Measurements from ENCODE around the gene TAOK2.

The TAOK2 gene

DNA sequence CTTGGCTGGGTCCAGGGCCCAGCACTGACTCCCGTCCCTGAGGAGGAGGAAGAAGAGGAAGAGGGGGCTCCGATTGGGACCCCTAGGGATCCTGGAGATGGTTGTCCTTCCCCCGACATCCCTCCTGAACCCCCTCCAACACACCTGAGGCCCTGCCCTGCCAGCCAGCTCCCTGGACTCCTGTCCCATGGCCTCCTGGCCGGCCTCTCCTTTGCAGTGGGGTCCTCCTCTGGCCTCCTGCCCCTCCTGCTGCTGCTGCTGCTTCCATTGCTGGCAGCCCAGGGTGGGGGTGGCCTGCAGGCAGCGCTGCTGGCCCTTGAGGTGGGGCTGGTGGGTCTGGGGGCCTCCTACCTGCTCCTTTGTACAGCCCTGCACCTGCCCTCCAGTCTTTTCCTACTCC, 13.3 kb downstream of the TAOK2 start:
- DNase-seq = no peak

DNA sequence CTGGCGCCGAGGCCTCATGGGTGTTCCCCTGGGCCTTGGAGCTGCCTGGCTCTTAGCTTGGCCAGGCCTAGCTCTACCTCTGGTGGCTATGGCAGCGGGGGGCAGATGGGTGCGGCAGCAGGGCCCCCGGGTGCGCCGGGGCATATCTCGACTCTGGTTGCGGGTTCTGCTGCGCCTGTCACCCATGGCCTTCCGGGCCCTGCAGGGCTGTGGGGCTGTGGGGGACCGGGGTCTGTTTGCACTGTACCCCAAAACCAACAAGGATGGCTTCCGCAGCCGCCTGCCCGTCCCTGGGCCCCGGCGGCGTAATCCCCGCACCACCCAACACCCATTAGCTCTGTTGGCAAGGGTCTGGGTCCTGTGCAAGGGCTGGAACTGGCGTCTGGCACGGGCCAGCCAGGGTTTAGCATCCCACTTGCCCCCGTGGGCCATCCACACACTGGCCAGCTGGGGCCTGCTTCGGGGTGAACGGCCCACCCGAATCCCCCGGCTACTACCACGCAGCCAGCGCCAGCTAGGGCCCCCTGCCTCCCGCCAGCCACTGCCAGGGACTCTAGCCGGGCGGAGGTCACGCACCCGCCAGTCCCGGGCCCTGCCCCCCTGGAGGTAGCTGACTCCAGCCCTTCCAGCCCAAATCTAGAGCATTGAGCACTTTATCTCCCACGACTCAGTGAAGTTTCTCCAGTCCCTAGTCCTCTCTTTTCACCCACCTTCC, 13.9 kb downstream of the TAOK2 start:
- DNase-seq = no peak

DNA sequence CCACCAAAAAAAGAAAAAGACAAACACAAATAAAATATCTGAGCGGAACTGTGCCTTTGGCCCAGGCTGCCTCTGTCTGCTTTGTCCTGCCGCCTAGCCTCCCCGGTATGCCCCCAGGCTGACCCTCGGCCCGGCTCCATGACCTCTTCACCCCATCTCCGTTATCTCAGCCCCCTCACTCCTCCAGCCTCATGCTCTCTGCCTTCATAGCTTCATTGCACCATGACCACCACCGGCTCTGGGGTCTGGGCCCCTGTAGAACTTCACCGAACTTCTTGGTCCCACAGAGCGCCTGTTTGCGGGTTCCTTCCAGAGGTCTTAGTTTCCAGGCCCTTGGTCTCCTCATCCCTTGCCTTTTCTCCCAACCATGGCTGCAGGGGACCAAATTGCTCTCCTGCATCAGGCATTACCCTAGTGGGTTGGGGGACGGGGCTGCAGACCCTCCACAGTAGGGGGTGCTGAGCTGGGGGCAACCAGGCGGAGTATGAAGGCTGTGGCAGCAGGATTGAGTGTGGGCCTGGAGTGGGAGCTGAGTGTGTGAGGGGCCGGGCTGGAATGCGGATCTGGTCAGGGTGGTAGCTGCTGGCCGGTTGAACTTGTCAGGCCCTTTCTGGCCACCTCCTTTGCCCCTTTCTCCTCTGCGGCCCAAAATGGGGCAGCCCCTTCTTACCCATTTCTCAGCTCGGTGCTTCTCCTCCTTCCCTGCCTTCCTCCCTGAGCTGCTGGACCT, 14.8 kb downstream of the TAOK2 start:
- no peak for DNase-seq

DNA sequence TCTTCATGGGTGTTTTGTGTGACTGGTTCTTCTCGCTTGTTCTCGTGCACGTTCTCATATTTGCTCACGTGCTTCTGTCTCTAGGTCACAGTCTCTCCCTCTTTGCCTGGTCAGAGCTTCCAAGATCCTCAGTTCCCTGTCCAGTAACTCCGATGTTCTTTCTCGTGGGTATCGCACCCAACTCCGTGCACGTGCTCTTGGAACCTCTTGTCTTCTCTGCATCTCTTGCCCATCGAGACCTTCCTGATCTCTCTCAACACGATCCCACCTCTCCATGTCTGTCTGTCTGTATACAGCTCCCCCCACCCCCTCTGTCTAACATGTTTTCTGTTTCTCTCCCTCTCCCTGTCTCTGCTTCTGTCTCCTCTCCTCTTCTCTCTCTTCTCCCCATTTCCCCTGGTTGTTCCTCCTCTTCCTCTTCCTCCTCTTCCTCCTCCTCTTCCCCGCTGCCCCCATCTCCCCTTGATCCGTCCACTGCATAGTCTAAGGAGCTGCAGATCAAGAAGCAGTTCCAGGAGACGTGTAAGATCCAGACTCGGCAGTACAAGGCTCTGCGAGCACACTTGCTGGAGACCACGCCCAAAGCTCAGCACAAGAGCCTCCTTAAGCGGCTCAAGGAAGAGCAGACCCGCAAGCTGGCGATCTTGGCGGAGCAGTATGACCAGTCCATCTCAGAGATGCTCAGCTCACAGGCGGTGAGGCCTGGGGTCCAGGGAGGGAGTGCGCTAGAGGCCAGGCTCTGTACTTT, 15.6 kb downstream of the TAOK2 start:
- DNase-seq = no peak

DNA sequence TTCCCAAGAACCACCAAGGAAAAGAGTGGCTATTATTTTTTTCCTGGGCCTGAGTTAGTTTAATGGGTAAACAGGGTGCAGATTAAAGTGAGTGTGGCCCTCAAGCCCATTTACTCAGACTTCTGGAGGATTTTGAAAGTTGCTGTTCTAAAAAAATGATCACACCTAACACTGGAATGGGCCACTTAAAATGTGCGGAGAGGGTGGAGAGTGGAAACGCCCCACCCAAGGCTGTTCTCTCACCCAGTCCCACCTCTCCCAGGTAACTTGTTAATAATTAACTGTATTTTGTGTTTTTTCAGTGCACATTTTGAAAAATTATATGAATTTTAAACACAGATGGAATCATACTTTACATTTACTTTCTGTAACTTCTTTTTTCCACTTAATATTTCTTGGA, 16.4 kb downstream of the TAOK2 start:
- DNase-seq = no peak

DNA sequence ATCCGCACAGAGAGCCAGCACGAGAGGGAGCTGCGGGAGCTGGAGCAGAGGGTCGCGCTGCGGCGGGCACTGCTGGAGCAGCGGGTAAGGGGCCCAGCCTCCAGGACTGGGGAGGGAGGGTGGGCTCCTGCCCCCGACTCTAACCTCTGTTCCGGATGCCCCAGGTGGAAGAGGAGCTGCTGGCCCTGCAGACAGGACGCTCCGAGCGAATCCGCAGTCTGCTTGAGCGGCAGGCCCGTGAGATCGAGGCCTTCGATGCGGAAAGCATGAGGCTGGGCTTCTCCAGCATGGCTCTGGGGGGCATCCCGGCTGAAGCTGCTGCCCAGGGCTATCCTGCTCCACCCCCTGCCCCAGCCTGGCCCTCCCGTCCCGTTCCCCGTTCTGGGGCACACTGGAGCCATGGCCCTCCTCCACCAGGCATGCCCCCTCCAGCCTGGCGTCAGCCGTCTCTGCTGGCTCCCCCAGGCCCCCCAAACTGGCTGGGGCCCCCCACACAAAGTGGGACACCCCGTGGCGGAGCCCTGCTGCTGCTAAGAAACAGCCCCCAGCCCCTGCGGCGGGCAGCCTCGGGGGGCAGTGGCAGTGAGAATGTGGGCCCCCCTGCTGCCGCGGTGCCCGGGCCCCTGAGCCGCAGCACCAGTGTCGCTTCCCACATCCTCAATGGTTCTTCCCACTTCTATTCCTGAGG, 17.4 kb downstream of the TAOK2 start:
- DNase-seq = no peak

DNA sequence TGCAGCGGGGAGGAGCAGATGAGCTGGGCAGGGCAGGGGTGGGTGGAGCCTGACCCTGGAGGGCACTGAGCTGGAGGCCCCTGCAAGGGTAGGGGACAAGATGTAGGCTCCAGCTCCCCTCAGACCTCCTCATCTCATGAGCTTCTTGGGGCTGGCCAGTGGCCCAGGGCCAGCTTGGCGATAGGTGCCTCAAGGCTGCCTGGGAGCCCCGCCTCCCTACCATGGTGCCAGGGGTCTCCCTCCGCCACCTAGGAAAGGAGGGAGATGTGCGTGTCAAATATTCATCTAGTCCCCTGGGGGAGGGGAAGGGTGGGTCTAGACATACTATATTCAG, 17.9 kb downstream of the TAOK2 start:
- no peak for DNase-seq

DNA sequence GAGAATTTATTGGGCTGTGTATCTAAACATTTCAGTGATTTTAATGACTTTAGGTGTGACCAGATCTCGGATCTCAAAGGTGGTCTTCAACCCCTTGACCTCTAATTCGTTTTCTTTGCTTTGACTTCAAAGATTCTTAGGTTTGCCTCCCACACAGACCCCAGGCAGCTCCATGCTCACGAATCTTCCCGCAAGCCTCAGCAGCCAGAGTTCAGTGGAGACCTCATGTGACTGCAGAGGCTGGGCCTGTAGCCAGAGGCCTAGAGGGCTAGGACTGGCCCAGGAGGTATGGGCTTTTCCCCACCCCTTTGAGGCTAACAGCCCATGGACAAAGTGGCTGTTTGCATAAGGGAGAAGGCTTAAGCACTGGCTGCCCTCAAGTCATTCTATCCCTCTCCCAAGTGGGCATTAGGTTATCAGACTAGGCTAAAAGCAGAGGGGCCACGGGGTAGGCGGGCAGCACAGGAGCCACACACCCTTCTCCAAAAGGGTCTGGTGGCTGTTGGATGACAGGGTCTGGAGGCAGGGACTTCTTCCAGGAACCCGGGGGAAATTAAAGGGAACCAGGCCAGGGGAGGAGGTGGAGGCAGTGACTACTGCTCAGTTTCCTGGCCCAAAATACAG, 18.8 kb downstream of the TAOK2 start:
- DNase-seq = peak in 1 of 51 donors; percentile 6

DNA sequence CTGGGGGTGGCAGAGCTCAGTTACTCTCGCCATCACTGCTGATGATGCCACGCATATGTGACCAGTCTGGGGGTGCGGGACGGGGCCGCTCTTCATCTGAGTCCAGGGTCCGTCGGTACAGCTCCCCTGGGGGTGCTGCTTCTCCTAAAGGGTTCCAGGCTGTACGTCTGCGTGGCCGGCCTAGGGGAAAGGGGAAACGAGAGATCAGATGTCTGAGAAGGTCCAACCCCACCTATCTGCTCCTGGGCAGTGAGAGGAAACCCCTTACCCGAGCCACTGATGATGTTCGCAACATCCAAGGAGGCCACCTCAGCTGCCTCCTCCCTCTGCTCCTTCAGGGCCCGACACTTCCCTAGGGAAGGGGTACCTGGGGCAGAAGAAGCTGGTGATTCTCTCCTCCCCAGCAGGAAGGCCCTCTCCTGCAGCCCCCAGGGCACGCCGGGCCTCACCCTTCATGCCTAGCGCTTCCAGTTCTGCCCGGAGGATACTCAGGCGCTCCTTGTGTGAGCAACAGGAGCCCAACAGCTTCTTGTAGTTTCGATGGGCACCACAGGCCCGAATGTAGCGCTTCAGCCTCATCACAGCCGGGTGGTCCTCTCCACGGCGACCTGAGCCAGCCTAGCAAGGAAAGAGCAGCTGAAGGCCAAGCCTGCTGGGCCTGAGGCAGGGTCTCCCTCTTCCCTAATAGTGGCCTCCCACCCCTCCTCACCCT, 19.7 kb downstream of the TAOK2 start:
- no peak for DNase-seq

DNA sequence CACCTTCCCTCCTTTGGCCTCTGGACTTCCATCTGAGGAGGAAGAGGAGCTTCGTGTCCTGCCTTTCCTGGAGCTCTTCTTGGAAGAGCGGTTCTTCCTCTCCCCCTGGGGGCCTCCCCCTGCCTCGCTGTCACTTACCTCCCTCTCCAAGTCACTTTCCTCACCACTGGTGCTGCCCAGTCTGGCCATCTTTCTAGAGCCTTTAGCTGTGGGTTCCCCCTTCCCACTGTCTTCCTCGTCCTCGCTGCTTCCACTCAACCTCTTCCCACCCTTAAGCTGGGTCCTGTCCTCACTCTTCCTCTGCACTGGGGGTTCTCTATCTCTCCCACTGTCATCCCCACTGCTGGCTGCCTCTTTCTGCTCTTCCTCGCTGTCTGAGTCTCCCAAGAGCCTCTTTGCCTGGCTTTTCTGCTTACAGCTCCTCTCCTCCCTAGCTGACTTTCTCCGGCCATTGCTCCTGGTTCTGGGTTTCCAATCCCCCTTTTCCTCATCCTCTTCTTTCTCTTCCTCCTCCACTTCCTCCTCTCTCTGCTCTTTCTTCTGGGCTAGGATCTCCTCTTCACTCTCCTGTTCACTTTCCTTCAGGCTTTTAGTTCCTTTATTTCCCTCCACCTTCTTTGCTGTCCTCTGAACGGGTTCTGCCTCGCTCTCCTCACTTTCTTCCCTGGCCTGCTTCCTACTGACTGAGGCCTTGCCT, 20.4 kb downstream of the TAOK2 start:
- no peak for DNase-seq

DNA sequence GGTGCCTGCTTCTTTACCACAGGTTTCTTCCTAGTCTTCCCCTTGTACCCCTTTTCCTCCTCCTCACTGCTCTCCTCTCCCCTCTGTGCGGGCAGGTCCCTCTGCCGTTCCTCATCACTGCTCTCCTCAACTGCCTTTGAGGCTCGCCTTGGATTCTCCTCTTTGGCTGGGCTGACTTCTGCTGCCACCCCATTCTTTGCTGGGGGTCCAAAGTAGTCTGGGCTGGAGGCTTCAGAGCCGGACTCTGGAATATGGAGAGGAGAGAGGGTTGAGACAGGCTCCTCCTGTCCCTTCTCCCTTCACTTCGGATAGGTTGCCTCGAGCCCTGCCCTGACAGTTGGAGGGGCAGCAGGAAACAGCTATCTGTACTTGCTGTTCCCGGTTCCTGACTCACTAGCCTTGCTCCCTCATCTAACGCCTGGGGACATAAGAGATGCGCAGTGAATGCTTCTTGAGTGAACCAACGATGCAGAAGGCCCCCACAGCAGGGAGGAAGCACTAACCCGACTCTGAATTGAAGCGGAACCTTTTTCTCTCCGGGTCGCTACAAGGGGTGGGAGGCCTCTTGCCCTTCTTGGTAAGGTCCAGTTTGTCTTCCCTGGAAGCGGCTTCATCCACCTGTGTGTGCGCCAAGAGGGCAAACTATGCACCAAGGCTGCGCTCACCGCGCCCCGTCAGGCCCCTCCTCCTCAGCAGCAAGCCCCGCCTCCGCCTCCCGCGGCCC, 21.1 kb downstream of the TAOK2 start:
- peak in 13 of 51 donors; percentile 32 to 70 (median 53) for DNase-seq

DNA sequence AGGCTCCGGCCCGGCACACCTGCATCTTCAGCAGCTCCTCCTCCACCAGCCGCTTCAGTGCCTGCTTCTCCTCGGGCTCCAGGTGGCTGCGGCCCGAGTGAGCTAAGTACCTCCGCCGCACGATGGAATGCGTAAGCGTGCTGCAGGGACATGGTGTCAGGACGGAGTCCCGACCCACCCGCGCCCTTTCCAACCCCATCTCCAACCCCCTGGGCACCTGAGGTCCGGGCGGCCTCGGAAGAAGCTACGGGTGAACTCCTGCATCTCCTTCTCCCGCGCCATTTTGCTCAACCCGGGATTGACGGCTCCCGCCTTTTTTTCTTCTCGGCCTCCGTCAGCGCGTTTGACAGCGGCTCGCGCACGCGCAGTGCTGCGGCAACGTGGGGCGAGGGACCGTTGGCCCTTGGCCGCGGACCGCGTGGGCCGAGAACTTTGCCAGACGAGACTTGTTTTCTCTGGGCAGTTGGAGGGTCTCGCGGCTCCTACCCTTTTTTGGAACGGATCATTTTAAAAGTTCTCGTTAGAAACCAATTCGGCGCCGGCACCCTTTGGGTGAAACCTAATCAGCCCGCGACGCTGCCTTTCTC, 21.7 kb downstream of the TAOK2 start, which contains the start of gene HIRIP3:
TSS of gene HIRIP3 (minus strand) at position 294 of the 587 bp plus-strand sequence. CDS start at position 282, 12 bp downstream.
- DNase-seq = peak; percentile 60 to 98 (median 78)

DNA sequence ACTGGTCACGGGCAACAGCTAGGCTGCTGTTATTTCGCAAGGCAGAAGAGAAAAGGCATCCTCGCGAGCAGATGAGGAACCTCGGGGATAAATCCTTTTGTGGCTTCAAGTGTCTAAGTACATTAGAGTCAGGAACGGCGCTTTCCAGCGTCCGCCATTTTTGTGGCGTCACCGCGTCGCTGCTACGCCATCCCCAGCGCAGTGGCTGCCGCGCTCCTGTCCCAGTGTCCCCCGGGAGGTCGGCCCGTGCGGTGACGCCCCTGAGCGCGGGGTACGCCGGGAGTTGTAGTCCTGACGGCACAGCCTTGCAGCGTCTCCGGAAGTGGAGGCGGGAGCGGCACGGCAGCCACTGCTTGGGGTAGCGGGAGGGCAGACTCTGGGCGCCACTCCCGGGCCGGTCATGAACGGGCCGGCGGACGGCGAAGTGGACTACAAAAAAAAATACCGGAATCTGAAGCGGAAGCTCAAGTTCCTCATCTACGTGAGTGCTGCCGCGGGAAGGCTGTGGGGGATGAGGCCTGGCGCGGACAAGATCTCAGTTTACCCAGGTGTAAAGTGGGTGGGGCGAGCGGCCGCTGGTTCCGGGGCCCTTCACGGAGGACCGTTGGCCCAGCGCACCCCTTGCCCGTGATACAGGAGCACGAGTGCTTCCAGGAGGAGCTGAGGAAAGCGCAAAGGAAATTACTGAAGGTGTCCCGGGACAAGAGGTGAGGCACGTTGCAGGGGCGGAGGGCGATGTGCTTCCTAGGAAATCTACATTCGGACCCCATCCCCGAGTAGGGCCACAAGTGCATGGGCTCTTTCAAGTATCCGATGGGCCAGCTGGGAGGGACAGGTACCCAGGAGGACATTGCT, 22.5 kb downstream of the TAOK2 start, which contains the start of gene INO80E:
TSS of gene INO80E (plus strand) at position 331 of the 855 bp plus-strand sequence. CDS start at position 401, 70 bp downstream.
- DNase-seq = peak; percentile 80 to 100 (median 97)

DNA sequence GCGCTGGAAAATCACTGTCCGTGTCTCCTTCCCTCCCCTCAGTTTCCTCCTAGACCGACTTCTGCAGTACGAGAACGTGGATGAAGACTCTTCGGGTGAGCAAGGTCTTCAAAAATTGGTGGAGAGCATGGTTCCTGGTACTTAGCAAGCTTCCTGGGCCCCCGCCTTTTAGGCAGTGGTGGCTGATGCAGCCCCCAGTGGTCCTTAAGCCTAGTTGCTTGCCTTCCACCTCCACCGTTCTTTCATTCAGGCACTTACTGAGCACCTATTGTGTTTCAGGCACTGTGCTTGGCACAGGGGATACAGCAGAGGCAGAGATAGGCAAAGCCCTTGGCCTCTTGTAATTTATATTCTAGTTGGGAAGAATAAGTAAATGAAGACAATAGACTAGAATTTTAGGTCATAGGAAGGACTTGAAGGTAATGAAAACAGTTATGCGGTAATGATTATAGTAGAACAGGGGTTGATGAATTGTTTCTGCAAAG, 23.1 kb downstream of the TAOK2 start:
- DNase-seq = no peak

DNA sequence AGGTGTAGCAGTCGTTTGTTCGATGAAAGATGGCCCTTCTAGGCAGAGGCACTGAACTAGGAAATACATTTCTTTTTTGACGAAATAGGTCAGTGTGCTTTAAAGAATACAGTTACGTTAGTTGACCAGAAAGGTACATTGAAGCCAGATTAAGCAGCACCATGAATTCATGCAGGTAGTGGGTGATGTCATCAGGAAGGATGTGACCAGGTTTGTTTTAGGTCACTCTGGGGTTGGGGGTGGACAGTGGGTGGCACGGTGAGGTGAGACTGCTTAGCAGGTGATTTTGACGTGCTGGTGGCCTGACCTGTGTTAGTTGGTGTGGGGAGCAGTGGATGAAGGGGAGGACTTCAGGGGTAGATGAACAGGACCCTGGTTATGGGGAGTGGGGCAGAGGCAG, 25.9 kb downstream of the TAOK2 start:
- DNase-seq = no peak

DNA sequence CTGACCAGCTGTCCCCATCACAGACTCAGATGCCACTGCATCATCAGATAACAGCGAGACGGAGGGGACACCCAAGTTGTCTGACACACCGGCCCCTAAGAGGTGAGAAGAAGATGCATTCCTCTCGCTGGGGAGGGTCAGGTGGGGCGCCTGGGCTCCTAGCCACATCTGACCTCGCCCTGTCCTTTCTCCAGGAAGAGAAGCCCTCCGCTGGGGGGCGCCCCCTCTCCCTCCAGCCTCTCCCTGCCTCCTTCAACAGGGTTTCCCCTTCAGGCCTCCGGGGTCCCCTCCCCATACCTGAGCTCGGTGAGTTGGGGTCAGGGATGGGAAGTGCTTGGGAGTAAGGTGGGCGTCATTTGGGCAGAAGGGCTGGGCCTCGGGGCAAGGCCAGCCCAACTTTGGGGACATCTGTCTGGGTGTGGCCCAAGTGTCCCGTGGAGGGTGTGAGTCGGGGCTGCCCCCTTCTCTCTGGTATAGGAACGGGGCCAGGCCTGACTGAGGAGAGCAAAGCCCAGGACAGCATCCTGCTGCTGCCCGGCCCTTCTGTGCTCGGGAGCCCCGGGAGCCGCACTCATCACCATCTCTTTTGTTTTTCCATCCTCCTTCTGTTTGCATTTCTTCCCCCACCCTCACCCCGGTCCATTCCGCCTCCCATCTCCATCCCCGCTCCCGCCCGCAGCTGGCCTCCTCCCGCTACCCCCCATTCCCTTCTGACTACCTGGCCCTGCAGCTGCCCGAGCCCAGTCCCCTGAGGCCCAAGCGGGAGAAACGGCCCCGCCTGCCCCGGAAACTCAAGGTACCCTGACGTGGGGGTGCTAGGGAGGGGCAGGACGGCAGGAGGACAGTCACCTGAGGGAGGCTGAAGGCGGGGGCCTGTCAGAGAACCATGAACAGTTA, 27.3 kb downstream of the TAOK2 start:
- no peak for DNase-seq

Data from hypothalamus (tissue), 51 donors.